GDM1 (cell line): ENCODE measurements around the gene PUDP.

Experiments
- DNase-seq: peaks from one replicate; lab custom pipeline; 2025; lab: John Stamatoyannopoulos, UW

Gene PUDP

DNA sequence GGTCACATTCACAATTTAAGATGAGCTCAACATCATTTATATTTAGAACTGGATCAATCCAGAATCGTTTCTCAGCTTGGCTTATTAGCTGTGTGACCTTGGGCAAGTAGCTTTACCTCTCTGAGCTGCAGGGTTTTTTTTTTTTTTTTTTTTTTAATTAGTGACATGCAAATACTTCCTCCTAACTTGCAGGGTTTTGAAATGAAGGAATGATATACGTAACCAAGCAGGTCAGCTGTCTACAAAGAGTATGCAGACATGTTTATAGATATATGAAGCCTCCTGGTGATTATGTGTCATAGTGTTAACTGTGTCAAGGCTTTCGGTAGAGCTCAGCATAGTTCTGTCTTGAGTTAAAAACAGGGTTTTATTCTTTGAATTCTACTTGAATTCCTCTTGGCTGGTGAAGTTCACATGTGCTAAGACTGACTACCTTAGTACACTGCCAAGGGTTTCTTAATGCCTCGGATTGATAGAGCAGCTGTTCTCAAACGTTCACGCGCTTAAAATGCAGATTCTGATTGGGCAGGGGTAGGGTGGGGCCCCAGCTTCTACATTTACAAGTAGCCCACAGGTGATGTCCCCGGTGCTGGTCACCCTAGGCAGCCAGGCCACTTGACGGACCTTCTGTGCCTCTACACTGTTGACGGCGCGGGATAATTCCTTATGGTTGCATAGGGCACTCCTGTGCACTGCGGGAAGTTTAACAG is 1.1 kb downstream of the PUDP start:
- DNase-seq, result no peak

DNA sequence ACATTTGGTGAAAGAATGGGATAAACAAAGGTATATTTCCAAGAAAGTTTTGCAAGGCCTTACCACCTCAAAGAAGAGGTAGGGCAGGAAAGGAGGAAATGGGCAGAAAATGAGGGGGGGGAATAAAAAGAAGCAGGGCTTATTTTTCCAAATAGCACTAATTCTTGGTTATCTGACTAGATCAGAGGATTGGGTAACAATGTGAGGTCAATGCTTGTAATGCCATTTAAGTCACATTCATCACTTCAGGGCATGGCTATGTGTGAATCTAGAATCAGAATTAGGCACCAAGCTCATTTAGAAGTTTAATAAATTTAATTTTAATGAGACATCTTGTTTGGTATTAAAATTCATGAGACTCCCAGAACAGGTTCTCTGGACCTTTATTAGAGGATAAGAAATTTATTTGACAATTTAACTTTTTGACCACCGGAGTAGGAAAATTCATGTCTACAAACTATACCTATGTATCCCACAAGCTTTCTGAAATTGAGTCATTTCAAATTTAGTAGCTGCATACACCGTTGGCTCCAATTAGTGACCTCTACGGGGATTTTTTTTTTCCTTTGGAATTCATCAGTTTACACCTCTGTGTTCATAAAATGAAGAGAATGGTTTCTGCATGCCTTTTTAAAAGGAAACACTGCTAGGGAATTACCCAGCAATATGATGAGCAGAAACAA is 1.8 kb downstream of the PUDP start:
- DNase-seq, result no peak

DNA sequence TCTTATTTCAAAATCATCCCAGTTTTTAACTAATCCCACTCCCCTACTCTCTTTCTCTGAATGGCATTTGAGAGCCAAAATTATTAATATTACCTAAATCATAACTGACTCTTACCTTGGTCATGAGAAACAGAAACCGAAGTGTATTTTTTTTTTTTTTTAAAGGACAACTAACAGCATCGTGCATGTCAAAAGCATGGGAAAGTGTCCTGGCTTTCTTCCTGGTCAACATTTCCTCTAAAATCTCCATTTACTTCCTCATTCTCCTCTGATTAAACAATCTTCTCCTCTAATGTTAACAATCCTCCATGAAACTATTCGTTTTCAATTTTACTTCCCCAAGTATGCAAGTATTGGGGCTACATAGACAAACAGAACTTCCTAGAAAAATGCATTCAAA is 2.5 kb downstream of the PUDP start:
- no peak for DNase-seq

DNA sequence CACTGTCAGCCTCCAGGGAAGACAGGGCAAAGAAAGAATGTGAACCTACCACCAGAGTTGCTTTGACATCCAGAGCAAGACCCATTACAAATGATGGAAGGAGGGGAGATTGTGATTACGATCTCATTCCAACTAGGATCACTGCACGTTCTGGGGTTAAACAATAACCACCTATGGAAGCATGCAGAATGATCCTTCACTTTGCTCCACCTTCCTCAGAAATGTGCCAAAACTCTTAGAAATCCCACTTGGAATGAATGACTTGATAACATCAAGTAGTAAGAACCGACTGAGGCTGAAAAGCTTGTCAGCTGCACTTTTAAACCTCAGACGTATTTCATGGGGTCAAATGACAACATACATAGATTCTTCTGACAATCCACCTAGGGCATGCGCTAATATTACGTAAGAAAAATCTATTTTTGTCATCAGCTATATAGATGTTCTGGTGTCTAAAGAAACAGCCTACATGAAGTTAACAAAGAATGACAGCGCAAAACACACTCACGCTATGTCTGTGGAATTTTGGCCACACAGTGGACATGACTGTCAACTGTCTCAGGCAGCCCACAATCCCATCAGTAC is 3.9 kb downstream of the PUDP start:
- no peak for DNase-seq

DNA sequence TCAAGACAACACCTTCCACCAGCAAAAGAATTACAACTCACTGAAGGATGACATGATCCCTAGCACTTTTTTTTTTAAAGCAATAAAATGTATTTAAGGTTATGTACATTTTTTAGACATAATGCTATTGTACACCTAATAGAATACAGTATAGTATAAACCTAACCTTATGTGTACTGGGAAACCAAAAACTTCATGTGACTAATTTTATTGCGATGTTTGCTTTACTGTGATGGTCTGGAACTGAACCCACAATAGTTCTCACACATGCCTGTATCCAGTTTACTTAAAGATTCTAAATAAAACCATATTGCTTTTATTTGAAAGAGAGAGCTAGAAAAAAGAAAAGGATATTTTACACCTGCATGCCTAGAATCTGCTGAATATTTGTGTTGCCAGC is 4.9 kb downstream of the PUDP start:
- DNase-seq, result no peak

DNA sequence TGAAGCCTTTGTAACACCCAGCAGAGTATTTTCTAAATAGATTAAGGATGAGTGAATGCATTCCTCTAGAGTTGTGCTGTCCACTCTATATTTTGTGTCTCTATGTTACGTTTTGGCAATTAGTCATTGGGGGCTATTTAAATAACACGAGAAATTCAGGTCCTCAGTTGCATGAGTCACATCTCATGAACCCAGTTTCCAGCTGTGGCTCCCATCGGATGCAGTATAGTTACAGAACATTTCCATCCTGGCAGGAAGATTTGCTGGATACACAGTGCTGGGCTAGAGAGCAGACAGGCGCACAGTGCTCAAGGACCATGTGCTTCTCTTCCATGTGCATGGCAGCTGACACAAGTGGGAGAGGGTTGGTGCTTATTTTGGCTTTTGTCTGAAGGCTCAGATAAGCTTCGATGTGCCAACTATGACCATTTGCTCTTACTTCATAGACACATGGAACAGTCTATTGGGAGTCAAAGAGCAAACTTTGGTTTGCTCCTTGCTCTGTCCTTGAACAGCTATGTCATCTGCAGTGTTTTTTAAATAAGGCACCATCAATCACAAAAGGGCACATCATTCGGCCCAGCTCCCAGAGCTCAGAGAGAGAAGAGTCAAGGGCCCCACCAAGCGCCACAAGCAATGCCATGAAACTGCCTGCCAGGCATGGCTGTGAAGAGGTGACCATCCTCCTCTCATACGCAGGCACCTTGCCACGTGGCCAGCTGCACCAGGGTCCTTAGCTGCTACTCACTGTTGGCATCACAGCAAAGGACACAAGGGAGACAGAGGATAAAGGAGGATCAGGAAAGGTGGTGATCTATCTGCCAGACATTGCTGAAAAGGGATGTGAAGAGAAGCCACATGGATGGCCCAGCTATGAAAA is 8.5 kb downstream of the PUDP start:
- DNase-seq, result no peak

DNA sequence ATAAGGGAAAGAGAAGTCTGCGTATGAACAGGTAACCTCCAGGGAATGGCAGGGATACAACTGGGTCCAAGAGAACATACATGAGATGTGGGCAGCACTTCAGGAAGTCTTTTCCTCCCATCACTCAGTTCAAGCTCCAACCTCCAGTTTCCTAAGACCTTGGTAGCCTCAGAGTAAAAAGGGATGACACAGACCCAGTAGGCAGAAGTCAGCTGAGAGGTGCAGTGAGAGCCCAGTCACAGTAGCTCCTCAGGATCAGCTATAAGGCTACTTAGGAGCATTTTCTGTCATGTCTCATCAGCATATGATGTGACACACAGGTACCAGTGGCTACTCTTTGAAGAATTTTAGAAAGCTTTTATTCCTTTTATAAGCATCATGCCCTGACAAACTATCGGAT is 13.0 kb downstream of the PUDP start:
- DNase-seq, result no peak

DNA sequence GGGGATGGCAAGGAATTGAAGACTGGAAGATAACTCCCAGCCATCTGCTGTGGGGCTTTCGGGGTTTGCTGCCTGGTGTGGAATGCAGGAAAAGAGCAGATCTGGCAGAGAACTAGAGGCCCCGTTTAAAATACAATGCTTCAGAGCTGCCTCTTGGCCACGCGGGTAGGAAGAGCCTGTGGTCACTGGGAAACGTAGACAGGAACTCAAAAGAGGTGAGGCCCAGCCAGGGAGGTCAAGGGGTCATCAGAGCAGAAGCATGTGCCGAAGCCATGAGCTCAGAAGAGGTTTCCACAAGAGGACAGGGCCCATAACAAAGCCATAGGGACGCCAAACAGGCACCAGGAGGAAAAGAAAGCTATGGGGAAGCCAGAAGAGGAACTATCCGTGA is 14.9 kb downstream of the PUDP start:
- DNase-seq, result no peak

DNA sequence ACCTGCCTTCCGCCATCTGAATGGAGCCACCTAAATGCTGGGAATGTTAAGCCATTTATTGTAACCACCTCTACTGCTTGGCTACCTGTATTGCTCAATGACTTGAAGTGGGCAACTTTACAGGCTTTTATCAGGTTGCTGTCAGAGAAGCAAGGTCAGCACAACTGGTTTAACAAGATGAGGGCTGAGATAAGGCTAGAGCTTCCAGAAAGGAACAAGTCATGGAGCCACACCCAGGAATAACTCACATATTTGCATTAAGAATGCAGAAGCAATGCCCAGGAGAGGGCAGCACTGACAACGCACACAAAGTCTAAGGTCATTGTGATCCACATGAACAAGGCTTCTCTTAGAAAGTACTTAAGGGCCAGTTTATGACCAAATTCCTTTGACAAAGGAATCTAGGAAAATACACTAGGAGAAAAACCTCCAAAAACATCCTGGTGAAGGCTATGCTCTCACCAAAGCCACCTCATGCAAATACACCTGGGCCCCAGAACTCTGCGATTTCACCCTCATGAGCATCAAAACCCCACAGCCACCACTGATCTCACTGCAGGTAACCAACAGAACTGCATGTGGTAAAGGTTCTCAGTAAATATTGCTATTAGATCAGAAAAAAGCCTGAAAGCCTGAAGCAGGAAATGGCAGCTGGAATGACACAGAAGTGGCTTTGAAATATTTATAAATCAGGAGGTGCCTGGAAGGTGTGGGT is 15.5 kb downstream of the PUDP start:
- DNase-seq, result no peak

DNA sequence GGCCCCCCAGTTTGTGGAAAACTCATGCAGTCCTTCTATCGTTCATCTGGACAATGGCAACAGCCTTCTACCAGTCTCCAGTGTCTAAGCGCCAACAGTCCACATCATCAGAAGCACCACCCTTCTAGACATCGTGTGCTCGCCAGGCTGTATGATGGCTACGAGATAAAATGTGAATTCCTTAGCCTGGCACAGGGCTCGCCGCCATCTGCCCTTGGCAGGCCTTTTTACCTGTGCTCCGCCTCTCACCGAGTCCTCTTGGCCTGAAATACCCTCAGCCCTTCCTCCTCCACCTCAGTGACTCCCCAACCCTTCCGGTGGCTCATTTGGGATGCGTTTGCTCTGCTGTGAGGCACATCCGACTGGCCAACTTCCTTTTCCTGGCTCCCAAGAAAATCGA is 16.3 kb downstream of the PUDP start:
- no peak for DNase-seq

DNA sequence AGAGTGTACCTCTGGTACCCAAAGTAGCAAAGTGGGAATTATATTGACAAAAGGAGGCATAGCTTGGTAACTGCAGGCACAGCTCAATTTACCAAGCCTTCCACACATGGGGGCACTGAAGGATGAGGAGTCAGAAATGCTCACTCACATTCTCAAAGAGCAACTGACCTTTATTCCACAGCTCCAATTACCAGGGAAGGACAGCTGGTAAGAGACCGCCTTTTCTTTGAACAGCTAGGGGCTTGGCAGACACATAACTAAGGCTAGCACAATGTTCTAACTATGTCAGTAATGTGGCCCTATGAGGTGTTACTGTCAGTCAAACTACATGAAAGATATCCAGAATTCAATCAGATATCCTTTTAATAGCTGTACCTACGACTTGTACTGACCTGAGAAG is 20.9 kb downstream of the PUDP start:
- no peak for DNase-seq

DNA sequence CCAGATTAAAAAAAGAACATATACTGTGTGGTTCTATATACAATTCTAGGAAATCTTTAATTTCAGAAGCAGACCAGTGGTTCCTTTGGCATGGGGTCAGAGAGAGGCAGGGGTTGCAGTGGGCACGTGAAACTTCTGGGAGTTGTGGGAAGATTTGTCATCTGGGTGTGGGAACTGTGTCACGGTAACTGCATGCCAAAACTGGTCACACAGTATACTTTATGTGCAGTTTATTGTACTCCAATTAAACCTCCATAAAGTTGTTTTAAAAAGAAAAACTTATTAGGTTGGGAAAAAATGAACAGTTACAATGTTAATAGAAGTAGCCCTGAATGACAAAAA is 27.1 kb downstream of the PUDP start:
- no peak for DNase-seq

DNA sequence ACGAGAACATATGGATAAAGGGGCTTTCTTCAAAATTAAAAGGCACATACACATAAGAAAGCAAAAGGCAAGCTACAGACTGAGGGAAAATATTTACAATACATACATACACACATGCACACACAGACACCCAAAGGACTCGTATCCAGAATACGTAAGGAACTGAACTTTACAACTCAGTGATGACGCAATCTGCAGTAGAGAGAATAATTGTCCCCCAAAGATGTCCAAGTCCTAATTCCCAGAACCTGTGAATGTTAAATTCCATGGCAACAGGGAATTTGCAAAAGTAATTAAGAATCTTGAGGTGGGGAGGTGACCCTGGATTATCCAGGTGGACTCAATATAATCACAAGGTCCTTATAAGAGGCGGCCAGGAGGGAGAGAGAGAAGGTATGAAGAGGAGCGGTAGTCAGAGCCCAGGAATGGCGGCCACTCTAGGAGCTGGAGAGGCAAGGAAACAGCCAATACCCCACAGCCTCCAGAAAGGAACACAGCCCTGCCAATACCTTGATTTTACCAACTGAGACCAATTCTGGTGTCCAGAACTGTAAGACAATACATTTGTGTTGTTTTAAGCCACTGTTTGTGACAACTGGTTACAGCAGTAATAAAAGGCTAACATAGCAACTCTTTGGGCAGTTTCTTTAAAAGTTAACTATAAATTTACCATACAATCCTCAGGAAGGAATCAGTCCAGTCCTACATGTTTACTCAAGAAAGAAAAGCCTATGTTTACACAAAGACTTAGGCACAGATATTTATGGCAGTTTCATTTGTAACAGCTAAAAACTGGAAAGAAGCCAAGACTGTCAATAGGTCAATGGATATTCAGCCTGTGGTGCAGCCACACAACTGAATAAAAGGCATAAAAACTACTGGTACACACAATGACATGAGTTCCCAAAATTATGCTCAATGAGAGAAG is 27.7 kb downstream of the PUDP start:
- DNase-seq, result no peak

DNA sequence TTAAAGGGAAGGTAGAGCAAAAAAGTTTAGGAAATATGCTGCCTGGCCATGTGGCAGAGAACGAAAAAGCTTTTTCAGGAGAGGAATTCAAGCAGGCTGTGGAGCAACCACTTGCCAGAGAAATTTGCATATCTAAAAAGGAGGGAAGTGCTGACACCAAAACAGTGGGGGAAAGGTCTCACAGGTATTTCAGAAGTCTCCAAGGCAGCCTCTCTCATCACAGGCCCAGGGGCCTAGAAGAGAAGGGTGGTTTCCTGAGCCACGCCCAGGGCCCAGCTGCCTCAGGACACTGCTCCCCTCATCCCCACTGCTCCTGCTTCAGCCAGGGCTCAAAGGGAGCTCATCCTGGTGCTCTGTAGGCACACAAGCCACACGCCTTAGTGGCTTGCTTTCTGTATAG is 30.4 kb downstream of the PUDP start:
- no peak for DNase-seq

DNA sequence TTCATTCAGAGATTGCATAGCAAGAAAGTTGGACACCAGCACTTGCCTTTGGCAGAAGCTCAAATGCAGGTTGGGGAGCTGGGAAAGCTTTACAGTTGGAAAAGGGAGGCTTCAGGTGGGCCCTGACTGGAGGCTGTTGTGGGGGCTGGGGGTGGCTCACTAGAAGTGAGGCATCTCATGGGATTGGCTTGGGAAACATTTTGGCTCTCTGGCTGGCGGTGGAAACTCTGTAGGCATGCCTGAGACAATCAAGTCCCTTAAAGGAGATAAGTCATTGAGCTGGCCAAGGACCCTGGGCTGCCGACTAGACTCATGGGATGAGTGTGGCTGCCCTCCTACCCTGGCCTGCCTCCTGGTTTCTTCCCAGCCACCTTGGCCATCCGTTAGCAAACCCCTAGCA is 31.9 kb downstream of the PUDP start:
- no peak for DNase-seq

DNA sequence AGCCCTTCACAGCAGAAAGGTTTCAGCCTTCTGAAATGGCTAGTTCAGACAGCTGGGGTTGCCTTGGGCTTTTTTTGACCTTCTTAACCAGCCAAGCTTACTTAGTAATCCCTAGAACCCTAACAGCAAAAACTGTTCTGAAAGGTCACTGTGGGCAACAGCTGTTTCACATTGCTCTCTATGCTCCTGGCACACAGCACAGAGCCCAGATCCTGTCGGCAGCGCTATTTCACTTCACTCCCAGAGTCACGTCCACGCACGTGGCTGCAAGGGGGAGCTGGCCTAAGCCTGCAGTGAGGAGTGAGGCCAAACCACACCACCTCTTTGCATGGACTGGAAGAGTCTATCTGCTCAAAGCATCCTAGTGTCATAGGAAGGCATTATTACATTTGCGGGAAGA is 32.4 kb downstream of the PUDP start:
- DNase-seq, result no peak

DNA sequence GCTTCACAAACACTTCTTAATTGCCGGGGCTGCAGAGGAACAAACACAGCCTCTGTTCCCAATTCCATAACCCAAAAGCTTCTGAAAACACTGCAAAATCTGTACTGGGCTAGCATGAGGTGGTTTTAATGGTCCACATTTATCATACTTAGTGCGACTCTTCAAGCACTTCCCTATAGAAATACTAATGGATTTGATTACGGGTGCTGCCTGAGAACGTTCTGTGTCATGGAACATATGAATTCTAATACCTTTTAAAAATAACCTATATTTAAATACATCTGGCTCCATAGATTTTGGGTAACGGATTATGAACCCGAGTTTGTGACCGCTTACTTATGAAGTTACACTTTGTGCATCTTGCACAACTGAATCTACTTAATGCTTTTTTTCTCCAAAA is 35.9 kb downstream of the PUDP start:
- DNase-seq, result no peak

DNA sequence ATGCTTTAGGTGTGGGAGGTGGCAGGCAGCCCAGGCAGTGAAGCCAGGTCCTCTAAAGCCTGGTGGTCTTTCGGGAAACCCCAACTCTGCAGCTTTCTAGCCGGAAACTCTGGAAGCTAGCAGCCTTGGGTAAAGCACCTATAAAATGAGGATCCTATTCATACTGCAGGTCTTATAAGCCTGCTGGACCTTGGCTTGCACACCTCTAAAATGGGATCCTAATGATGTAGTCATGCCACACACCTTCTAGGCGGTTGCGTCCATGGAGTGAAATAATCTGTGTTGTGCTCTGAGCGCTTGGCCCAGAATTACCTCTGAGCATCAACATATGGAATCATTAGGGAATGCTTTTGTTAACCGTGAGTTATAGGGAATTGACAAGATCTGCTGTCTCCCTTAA is 36.4 kb downstream of the PUDP start:
- no peak for DNase-seq

DNA sequence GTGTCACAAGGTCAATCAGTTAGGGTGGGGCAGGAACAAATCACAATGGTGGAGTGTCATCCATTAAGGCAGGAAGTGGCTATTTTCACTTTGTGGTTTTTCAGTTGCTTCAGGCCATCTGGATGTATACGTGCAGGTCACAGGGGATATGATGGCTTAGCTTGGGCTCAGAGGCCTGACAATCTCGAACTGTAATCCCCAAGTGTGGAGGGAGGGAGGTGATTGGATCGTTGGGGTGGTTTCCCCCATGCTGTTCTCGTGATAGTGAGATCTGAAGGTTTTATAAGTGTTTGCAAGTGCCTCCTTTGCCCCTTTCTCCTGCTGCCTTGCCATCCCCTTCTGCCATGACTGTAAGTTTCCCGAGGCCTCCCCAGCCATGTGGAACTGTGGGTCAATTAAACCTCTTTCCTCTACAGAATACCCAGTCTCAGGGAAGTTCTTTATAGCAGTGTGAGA is 37.1 kb downstream of the PUDP start:
- no peak for DNase-seq

DNA sequence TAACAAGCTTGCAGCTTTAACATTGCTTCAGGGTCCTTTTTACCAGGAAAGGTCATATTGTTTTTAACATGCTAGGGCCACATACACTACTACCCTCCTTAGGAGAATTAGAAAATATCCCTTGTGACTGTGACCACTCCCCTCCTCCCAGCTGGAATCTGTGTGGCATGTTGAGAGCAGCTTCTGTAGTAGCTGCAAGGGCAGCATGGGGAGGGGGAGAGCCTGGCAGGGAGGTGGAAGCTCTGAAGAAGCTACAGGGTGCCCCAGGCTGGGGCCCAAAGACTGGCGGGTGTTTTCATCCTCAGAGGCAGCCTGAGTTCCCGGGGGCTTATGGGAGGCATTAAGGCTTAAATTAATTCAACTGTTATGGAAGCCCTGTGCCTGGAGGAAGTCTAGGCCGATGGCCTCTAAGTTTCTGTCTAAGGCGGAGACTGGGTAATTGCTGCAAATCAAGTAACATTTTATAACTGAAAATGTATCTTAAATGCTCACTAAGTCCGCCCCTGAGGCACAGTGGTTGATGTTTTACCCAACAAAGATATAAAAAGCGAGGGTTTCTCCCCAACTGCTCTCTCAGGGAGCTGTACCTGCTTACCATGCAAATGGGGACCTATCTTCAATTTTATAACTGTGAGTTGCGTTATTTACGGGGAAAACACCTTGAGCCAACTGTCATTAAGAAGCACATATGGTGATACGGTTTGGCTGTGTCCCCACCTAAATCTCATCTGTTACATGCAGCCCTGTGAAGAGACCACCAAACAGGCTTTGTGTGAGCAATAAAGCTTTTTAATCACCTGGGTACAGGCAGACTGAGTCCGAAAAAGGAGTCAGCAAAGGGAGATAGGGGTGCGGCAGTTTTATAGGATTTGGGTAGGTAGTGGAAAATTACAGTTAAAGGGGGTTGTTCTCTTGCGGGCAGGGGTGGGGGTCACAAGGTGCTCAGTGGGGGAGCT is 37.8 kb downstream of the PUDP start:
- DNase-seq, result no peak
